ENCODE results near the gene SSBP3. TPM values are rescaled to one million over a fixed set of nuclear protein-coding genes. Genes with fewer than 3 reads are reported as not detected.

The SSBP3 gene
- total RNA-seq, 1 experiment from 2014 or later = 26.5 TPM

DNA sequence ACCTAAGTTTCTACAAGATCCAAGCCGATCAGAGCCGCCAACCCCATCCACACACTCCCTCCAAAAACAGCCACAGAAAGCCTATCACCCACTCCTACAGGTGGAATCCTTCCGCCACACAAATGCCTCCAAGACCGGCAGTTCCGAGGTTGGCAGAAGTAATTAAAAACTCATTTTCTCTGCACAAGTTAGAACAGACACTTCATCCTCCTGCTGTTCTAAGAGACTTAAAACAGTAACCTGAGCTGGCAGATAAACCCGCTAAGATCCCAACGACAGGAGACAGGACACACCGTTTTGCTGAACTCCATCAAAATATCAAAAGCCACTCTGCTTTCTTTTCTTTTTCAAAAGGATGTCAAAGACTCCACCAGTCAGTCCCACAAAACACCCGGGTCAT is 2.8 kb downstream of the SSBP3 start:
- intact Hi-C loops (cut with micrococcal nuclease; ENCODE audit: unreplicated experiment) = loop anchor here (10.0 kb wide), 1 partner anchor 89 kb away; no protein-coding TSS in a partner anchor
- no TSS peak for BruUV-seq (replicated peaks)
- H3K36me3 ChIP-seq (ENCODE audit: low read depth) = no peaks in the 10 kb centered on the region
- ChIA-PET POLR2A (ENCODE audit: unreplicated experiment) (interaction anchor here (0.6 kb wide), 1 partner anchor 39 kb away, joined by 3 read pairs; no protein-coding TSS in a partner anchor), CTCF (no interaction called here)
- H3K4me3 ChIP-seq = no peak overlapping the region
- peaks cover 8% of the 10 kb centered on the region for H3K4me1 ChIP-seq (replicated peaks; ENCODE audit: insufficient read depth)
- no peaks in the 10 kb centered on the region for H4K20me1 ChIP-seq (ENCODE audit: insufficient read depth)
- H3K9me3 ChIP-seq (ENCODE audit: insufficient read depth, low read depth) = no peaks in the 10 kb centered on the region
- no peak for DNase-seq
- no peaks in the 10 kb centered on the region for H3K9me2 ChIP-seq (ENCODE audit: insufficient read depth)
- H2AFZ ChIP-seq = no peak overlapping the region
- H3K79me2 ChIP-seq (ENCODE audit: low read depth) = no peaks in the 10 kb centered on the region
- H3K27ac ChIP-seq = no peak overlapping the region
- no peak overlapping the region for H3K4me2 ChIP-seq
- H3F3A ChIP-seq (ENCODE audit: insufficient read depth, low read depth) = peaks cover 10% of the 10 kb centered on the region
- H3K27me3 ChIP-seq (ENCODE audit: insufficient read depth, low read depth) = no peaks in the 10 kb centered on the region
- TF ChIP-seq CTCF (conservative IDR thresholded peaks at IDR 0.05) = no peak
- TF ChIP-seq EZH2 (IDR thresholded peaks at IDR 0.05; ENCODE audit: low read depth) = no peak

- H3K4me3 ChIP-seq = no peak overlapping the region
- H3K9me3 ChIP-seq (ENCODE audit: insufficient read depth, low read depth) = no peaks in the 10 kb centered on the region
- H3K9me2 ChIP-seq (ENCODE audit: insufficient read depth) = no peaks in the 10 kb centered on the region
- no peaks in the 10 kb centered on the region for H3K27me3 ChIP-seq (ENCODE audit: insufficient read depth, low read depth)
- BruUV-seq (replicated peaks) = TSS peak; percentile 22
- no peak overlapping the region for H2AFZ ChIP-seq
- no peak overlapping the region for H3K4me2 ChIP-seq
- H4K20me1 ChIP-seq (ENCODE audit: insufficient read depth) = no peaks in the 10 kb centered on the region
- no peaks in the 10 kb centered on the region for H3K36me3 ChIP-seq (ENCODE audit: low read depth)
- ChIA-PET CTCF (no interaction called here), POLR2A (ENCODE audit: unreplicated experiment) (no interaction called here)
- DNase-seq = peak in 1 of 2 experiments; percentile 21
- peaks cover 3% of the 10 kb centered on the region for H3K4me1 ChIP-seq (replicated peaks; ENCODE audit: insufficient read depth)
- H3K79me2 ChIP-seq (ENCODE audit: low read depth) = no peaks in the 10 kb centered on the region
- H3F3A ChIP-seq (ENCODE audit: insufficient read depth, low read depth) = peaks cover 6% of the 10 kb centered on the region
- intact Hi-C loops (cut with micrococcal nuclease; ENCODE audit: unreplicated experiment) = loop anchor here (10.0 kb wide), 1 partner anchor 88 kb away; no protein-coding TSS in a partner anchor
- no peak for TF ChIP-seq CTCF (conservative IDR thresholded peaks at IDR 0.05)
- no peak for TF ChIP-seq EZH2 (IDR thresholded peaks at IDR 0.05; ENCODE audit: low read depth)
- H3K27ac ChIP-seq = no peak overlapping the region
Measured at GRCh38 chr1:54402896-54403295, 3.3 kb downstream of the SSBP3 start.

- no peak overlapping the region for H3K27ac ChIP-seq
- H2AFZ ChIP-seq = no peak overlapping the region
- H3K9me2 ChIP-seq (ENCODE audit: insufficient read depth) = no peaks in the 10 kb centered on the region
- no peaks in the 10 kb centered on the region for H3K36me3 ChIP-seq (ENCODE audit: low read depth)
- intact Hi-C loops (cut with micrococcal nuclease; ENCODE audit: unreplicated experiment) = loop anchor here (10.0 kb wide), 1 partner anchor 87 kb away; no protein-coding TSS in a partner anchor
- H4K20me1 ChIP-seq (ENCODE audit: insufficient read depth) = no peaks in the 10 kb centered on the region
- no peaks in the 10 kb centered on the region for H3F3A ChIP-seq (ENCODE audit: insufficient read depth, low read depth)
- no peak for TF ChIP-seq EZH2 (IDR thresholded peaks at IDR 0.05; ENCODE audit: low read depth)
- TF ChIP-seq CTCF (conservative IDR thresholded peaks at IDR 0.05) = no peak
- H3K4me3 ChIP-seq = no peak overlapping the region
- CTCF ChIA-PET = no interaction called here
- no peaks in the 10 kb centered on the region for H3K9me3 ChIP-seq (ENCODE audit: insufficient read depth, low read depth)
- no TSS peak for BruUV-seq (replicated peaks)
- POLR2A ChIA-PET (ENCODE audit: unreplicated experiment) = no interaction called here
- H3K27me3 ChIP-seq (ENCODE audit: insufficient read depth, low read depth) = no peaks in the 10 kb centered on the region
- no peak for DNase-seq
- H3K4me1 ChIP-seq (replicated peaks; ENCODE audit: insufficient read depth) = no peaks in the 10 kb centered on the region
- no peak overlapping the region for H3K4me2 ChIP-seq
- no peaks in the 10 kb centered on the region for H3K79me2 ChIP-seq (ENCODE audit: low read depth)
Measured at GRCh38 chr1:54401799-54402198, 4.4 kb downstream of the SSBP3 start.
